SJCRH30 (cell line): Measurements from ENCODE around the gene PPARD. TPM values are rescaled to one million over a fixed set of nuclear protein-coding genes. Genes with fewer than 3 reads are reported as not detected.
"Not testable (repeated sequence)": the region's sequence is repeated elsewhere in the genome, so short reads cannot be mapped to it uniquely, and the experiment has no call there.

ENCODE experiments used
- DNase-seq, 2 experiments: peaks; one replicate each; pipeline ENCODE4 v3.0.0-alpha.2; 2015 to 2020
- H3K27ac ChIP-seq: fragments of 250-450 bp; sonication (Bioruptor Pico); 2 replicates; pipeline ENCODE4 v1.5.1; 2020; ENCODE audit warnings: mild to moderate bottlenecking, moderate library complexity
- H3K27me3 ChIP-seq: fragments of 250-450 bp; sonication (Bioruptor Pico); 2 replicates; pipeline ENCODE4 v1.5.1; 2020; ENCODE audit warnings: mild to moderate bottlenecking, moderate library complexity
- H3K36me3 ChIP-seq: fragments of 250-450 bp; sonication (Bioruptor Pico); 2 replicates; pipeline ENCODE4 v1.5.1; 2020; ENCODE audit warnings: mild to moderate bottlenecking, moderate library complexity
- H3K4me1 ChIP-seq: fragments of 250-450 bp; sonication (Bioruptor Pico); 2 replicates; pipeline ENCODE4 v1.5.1; 2020; ENCODE audit warnings: mild to moderate bottlenecking, moderate library complexity
- H3K4me3 ChIP-seq: fragments of 250-450 bp; sonication (Bioruptor Pico); 2 replicates; pipeline ENCODE4 v1.5.1; 2020; ENCODE audit warnings: mild to moderate bottlenecking, moderate library complexity
- H3K9me3 ChIP-seq: fragments of 250-450 bp; sonication (Bioruptor Pico); replicated peaks from 2 replicates; pipeline ENCODE4 v1.5.1; 2020; ENCODE audit warnings: mild to moderate bottlenecking, moderate library complexity
- total RNA-seq: library from RNA; depleted of rRNA; stranded (reverse); fragments of >200 nt; shearing (Covaris generic); gene quantifications from 2 replicates; pipeline ENCODE4 v1.2.3, GENCODE V29; 2014

PPARD gene
- total RNA-seq, 1 experiment from 2014 or later, result 10.6 TPM

- no peaks in the 10 kb centered on the region for H3K4me1 ChIP-seq
- no peaks in the 10 kb centered on the region for H3K36me3 ChIP-seq
- no peak overlapping the region for H3K27ac ChIP-seq
- H3K4me3 ChIP-seq, result no peak overlapping the region
- H3K27me3 ChIP-seq, result no peaks in the 10 kb centered on the region
- peak; percentile 57 to 68 for DNase-seq
- no peaks in the 10 kb centered on the region for H3K9me3 ChIP-seq
Measured at GRCh38 chr6:35327349-35328027, 14.9 kb upstream of the PPARD start.

DNA sequence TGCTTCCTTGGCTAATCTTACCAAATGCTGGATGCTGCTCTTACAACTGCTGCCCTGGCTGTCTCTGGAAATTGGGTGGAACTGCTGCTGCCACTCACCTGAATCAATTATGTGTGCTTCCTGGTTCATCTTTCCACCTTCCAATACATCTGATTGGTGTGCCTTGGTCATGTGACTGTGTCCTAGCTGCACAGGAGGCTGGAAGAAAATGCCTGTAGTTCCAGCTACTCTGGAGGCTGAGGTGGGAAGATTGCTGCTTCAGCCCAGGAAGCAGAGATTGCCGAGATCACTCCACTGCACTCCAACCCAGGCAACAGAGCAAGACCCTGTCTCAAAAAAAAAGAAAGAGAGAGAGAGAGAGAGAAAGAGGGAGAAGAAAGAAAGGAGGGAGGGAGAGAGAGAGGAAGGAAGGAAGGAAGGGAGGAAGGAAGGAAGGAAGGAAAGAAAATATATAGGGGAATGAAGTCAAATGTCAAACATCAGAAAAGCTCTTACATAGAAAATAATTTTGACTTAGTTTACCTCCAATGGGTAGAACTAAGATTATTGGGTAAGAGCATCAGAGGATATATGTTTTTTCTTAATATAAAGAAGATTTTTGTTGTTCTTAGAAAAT is 14.1 kb upstream of the PPARD start:
- no peak for DNase-seq
- Histone ChIP-seq H3K4me1 (no peaks in the 10 kb centered on the region), H3K4me3 (no peak overlapping the region), H3K36me3 (no peaks in the 10 kb centered on the region), H3K27me3 (no peaks in the 10 kb centered on the region), H3K27ac (no peak overlapping the region), H3K9me3 (no peaks in the 10 kb centered on the region)

GRCh38 chr6:35328965-35329364 is 13.4 kb upstream of the PPARD start:
- H3K36me3 ChIP-seq, H3K27ac ChIP-seq, DNase-seq, H3K4me3 ChIP-seq, H3K27me3 ChIP-seq, H3K4me1 ChIP-seq, H3K9me3 ChIP-seq: not testable (repeated sequence)

DNA sequence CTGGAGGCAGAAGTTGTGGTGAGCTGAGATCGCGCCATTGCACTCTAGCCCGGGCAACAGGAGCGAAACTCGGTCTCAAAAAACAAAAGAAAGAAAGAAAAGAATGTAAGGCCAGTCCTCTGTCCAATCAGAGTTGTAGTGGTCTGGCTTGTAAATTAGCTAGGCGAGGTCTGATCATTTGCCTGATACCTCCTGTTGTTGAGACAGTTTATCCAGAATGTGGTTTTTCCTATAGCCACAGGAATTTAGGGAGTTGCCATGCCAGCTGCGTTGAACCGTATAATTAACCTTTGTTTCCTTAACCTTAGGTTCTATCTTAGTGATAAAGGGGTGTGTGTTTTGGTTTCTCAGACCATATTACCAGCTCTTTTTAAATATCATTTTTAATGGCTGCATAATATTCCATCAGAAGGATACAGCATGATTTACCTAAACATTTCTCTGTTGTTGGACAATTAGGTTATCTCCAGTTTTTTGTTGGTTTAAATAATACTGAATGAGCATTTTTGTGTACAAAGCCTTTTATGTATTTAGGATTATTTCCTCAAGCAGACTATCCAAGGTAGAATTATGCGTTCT is 11.7 kb upstream of the PPARD start:
- no peaks in the 10 kb centered on the region for H3K27me3 ChIP-seq
- H3K4me3 ChIP-seq, result no peak overlapping the region
- DNase-seq, result peak; percentile 32 to 64
- H3K27ac ChIP-seq, result no peak overlapping the region
- no peaks in the 10 kb centered on the region for H3K4me1 ChIP-seq
- H3K36me3 ChIP-seq, result no peaks in the 10 kb centered on the region
- no peaks in the 10 kb centered on the region; the same call in 1 of the 2 replicates for H3K9me3 ChIP-seq

GRCh38 chr6:35332074-35332887 is 10.1 kb upstream of the PPARD start:
- not testable (repeated sequence) for H3K4me1 ChIP-seq, H3K9me3 ChIP-seq, H3K36me3 ChIP-seq, DNase-seq, H3K4me3 ChIP-seq, H3K27ac ChIP-seq, H3K27me3 ChIP-seq

DNA sequence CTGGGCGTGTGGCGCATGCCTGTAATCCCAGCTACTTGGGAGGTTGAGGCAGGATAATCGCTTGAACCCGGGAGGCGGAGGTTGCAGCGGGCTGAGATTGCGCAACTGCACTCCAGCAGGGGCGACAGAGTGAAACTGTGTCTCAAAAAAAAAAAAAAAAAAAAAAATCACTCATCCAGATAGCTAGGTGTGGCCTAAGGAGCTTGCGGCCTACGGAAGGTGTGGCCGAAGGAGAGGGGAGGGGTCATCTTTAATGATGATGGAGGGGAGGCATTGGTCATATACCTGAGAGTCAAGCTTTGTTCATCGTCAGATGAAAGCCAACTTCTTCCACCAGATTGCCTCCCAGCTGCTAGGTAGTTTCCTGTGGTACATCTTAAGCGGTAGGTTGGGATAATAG is 801 bp upstream of the PPARD start:
- Histone ChIP-seq H3K36me3 (no peaks in the 10 kb centered on the region), H3K27me3 (no peaks in the 10 kb centered on the region), H3K4me1 (peaks cover 7% of the 10 kb centered on the region), H3K9me3 (no peaks in the 10 kb centered on the region), H3K4me3 (no peak overlapping the region), H3K27ac (no peak overlapping the region)
- DNase-seq, result no peak

DNA sequence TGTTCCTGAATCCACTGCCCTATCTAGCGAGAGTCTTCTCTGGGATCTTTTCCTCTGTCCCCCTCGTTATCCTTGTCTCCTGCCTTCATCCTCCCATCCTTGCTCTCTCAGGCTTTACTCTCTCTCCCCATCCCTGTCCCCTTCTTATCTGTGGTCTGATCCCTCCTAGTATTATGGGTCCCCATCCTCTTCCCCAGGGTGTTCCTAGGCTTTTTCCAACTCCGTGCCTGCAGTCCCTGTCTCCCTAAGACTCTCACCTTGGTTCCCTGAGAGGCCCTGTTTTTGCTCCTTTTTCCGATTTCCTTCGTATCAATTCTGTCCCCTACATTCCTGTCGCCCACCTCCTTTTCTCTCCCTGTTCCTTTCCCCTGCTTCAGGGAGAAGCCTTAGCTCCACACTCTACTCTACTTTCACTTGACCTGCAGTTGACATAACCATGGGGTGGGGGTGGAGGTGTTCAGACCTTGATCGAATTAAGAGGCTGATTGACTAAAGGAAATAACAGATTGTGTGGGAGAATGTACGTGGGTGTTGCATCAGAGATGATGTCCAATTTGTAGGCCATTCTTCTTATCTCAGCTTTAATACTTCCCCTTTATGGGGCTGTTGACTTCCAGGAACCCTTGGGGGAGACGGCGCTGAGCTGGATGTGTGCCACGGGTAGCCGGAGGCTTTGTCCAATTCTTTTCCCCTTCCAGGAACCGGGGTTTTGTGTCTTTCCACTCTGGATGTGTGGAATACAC is 905 bp downstream of the PPARD start:
- Histone ChIP-seq H3K4me3 (peak overlapping the region; percentile 81), H3K4me1 (peaks cover 7% of the 10 kb centered on the region), H3K36me3 (0 out of 2 replicates have a peak, but pooled peaks cover 6% of the 10 kb centered on the region), H3K27ac (peak overlapping the region; percentile 50), H3K27me3 (no peaks in the 10 kb centered on the region), H3K9me3 (no peaks in the 10 kb centered on the region)
- DNase-seq, result peak; percentile 43 to 57

DNA sequence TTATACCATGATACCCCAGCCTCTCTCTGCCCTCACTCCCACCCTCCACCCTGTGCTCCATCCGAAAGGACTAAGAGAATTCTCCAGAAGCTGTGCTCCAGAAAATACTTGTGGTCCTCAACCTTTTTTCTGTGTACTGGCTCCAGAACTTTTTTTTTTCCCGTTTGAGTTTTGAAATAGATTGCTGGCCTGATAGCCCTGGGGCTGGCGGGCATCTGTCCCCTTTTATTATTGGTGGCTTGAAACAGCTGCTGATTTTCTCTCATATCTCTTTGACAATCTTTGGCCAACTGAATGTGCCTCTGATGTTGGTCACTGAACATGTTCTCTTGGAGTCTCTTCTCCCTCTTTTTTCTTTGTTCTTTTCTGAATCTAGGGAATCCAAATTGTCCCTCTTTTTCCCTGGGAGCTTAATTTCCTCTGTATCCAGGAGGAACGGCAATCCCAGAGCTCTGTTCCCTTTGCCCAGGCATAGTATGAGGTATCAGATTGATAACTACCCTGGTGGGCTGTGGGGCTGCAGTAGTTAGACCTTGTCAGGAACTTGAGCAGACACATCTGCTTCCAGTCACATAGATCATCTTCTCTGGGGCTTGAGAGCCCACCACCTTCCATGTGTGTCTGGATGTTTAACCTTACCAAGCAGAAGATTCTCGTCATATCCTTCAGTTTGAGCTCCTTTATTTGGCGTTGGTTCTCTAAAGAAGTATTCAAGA is 1.6 kb downstream of the PPARD start:
- Histone ChIP-seq H3K36me3 (peaks cover 9% of the 10 kb centered on the region; the same call in 1 of the 2 replicates), H3K27me3 (no peaks in the 10 kb centered on the region), H3K4me1 (peaks cover 7% of the 10 kb centered on the region), H3K9me3 (no peaks in the 10 kb centered on the region), H3K27ac (peak overlapping the region; percentile 50), H3K4me3 (peak overlapping the region; percentile 81)
- DNase-seq, result peak; percentile 39 to 62

DNA sequence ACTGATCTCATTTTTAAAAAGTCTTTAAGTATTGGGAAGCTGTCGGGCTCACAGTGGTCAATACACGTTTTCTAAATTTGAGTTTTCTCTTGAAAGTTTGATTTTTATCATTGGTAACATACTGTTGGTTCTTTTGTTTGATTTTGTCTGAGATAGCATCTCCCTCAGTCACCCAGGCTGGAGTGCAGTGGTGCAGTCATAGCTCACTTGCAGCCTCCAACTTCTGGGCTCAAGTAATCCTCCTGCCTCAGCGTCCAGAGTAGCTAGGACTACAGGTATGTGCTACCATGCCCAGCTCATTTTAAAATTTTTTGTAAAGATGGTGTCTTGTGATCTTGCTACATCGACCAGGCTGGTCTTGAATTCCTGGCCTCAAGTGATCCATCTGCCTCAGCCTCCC is 9.1 kb downstream of the PPARD start:
- Histone ChIP-seq H3K27me3 (no peaks in the 10 kb centered on the region), H3K27ac (no peak overlapping the region), H3K36me3 (peaks cover 55% of the 10 kb centered on the region), H3K4me1 (no peaks in the 10 kb centered on the region), H3K4me3 (no peak overlapping the region), H3K9me3 (no peaks in the 10 kb centered on the region)
- DNase-seq, result no peak

DNA sequence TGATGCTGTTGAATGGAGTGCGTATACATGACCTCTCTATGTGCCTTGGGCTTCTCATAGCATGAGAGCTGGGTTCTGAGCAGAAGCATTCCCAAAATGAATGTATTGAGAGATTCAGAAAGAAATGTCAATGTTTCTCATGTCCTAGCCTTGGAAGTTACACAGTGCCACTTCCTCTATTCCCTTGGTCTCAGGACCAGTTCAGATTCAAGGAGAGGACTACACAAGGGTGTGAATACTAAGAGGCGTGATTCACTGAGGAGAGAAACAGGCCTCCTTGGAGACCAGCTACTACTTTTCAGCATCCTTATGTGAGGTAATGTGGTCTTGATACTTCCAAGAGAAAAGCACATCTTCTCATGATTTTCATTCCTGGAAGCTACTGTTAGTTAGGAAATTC is 10.4 kb downstream of the PPARD start:
- no peak for DNase-seq
- Histone ChIP-seq H3K4me3 (no peak overlapping the region), H3K27ac (no peak overlapping the region), H3K36me3 (peaks cover 49% of the 10 kb centered on the region), H3K4me1 (no peaks in the 10 kb centered on the region), H3K9me3 (no peaks in the 10 kb centered on the region), H3K27me3 (no peaks in the 10 kb centered on the region)

DNA sequence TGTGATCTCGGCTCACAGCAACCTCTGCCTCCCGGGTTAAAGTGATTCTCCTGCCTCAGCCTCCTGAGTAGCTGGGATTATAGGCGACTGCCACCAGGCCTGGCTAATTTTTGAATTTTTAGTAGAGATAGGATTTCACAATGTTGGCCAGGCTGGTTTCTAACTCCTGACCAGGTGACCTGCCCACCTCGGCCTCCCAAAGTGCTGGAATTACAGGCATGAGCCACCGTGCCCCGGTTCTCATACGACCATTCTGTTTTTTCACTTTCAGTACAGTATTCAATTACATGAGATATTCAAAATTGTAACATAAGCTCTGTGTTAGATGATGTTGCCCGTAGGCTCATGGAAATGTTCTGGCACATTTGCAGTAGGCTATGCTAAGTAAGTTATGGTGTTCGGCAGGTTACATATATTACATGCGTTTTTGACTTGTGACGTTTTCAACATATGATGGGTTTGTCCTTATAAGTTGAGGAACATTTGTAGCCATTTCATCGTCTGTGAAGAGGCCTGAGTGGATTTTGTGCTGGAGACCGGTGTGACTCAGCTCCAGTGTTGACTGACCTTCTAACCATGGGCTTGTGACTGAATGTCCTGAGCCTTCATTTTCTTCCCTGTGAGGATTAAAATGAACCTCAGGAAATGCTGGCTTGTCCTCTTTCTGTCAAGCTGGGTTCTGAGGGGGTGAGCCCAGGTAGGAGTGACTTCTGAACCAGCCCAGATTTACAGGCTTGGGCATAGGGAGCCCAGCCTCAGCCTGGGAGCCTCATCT is 12.2 kb downstream of the PPARD start:
- Histone ChIP-seq H3K4me3 (no peak overlapping the region), H3K9me3 (no peaks in the 10 kb centered on the region), H3K27ac (no peak overlapping the region), H3K4me1 (no peaks in the 10 kb centered on the region), H3K36me3 (peaks cover 42% of the 10 kb centered on the region), H3K27me3 (no peaks in the 10 kb centered on the region)
- no peak for DNase-seq

DNA sequence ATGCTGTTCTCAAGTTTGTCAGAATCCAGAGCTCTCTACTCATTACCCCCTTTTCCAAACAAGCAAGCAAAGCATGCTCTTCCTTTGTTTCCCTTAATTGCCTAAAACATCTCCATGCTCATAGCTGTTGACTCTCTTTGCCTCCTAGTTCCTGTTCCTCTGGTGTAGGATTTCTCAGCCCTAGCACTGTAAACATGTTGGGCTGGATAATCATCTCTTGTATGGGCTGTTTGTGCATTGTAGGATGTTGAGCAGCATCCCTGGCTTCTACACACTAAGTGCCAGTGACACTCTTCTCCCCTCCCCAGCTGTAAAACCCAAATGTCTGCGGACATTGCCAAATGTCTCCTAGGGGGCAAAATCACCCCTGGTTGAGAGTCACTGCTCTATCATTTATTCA is 14.0 kb downstream of the PPARD start:
- Histone ChIP-seq H3K36me3 (peaks cover 31% of the 10 kb centered on the region), H3K4me1 (no peaks in the 10 kb centered on the region), H3K27ac (no peak overlapping the region), H3K9me3 (no peaks in the 10 kb centered on the region), H3K27me3 (no peaks in the 10 kb centered on the region), H3K4me3 (no peak overlapping the region)
- no peak for DNase-seq

- Histone ChIP-seq H3K4me1 (peaks cover under 1% of the 10 kb centered on the region; the same call in 1 of the 2 replicates), H3K27me3 (no peaks in the 10 kb centered on the region), H3K9me3 (no peaks in the 10 kb centered on the region), H3K27ac (no peak overlapping the region), H3K4me3 (no peak overlapping the region), H3K36me3 (peaks cover 20% of the 10 kb centered on the region)
- no peak for DNase-seq
Measured at GRCh38 chr6:35357677-35358076, 15.3 kb downstream of the PPARD start.
